22Rv1 (cell line): ENCODE results near the gene NPAS2.

Experiments
- H3K27ac ChIP-seq: fragments of 450-650 bp; 2 replicates; pipeline ENCODE4 v1.5.1; 2017
- ZFX ChIP-seq: fragments of 450-650 bp; IDR thresholded peaks from 2 replicates; pipeline ENCODE4 v1.6.1; 2017; ENCODE audit warnings: antibody characterized with exemption, borderline replicate concordance
- TF ChIP-seq, protein P1 (sequence below): fragments of 450-650 bp; IDR thresholded peaks from 2 replicates; pipeline ENCODE4 v1.5.1; 2017; ENCODE audit warnings: mild to moderate bottlenecking

NPAS2 gene

DNA sequence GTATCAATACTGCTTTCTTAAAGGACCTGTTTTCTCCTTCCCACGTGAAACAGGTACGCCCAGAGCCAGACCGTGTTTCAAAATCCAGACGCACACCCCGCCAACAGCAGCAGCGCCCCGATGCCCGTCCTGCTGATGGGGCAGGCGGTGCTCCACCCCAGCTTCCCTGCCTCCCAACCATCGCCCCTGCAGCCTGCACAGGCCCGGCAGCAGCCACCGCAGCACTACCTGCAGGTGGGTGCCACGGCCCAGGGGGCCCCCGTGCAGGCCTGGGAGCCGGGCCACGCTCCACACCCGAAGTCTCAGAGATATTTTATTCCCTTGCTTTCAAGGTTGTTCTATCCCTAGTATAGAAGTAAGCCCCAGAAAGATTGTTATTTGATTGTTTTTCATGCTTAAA, 173.4 kb downstream of the NPAS2 start:
- TF ChIP-seq, protein P1, sequence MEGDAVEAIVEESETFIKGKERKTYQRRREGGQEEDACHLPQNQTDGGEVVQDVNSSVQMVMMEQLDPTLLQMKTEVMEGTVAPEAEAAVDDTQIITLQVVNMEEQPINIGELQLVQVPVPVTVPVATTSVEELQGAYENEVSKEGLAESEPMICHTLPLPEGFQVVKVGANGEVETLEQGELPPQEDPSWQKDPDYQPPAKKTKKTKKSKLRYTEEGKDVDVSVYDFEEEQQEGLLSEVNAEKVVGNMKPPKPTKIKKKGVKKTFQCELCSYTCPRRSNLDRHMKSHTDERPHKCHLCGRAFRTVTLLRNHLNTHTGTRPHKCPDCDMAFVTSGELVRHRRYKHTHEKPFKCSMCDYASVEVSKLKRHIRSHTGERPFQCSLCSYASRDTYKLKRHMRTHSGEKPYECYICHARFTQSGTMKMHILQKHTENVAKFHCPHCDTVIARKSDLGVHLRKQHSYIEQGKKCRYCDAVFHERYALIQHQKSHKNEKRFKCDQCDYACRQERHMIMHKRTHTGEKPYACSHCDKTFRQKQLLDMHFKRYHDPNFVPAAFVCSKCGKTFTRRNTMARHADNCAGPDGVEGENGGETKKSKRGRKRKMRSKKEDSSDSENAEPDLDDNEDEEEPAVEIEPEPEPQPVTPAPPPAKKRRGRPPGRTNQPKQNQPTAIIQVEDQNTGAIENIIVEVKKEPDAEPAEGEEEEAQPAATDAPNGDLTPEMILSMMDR = no peak
- no peak for TF ChIP-seq ZFX
- no peak overlapping the region for H3K27ac ChIP-seq

DNA sequence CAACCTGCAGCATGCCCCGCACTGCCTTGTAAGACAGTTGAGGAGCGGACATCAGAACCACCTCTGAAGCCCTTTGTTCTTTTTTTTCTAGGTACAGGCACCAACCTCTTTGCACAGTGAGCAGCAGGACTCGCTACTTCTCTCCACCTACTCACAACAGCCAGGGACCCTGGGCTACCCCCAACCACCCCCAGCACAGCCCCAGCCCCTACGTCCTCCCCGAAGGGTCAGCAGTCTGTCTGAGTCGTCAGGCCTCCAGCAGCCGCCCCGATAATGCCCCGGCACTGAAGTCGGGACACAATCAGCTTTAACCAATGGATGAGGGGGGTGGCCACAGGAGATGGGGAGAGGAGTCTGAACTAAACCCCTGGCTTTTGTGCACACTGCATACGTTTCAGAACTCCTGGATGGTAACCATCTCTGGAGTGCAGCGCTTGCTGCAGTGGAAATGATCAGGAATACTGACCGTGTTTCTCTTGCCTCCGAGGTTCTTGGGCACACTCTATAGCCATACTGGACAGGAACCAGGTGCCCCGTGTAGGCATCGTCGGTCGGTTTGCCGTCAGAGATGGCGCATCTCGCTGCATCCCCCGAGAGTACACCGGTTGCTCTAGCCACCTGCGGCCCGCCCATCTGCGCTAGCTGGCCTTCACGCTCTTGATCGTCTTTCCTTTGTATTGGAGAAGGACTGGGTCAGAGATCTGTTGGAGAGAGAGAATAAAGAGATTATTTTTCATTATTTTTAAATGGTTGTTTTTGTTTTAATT, 175.6 kb downstream of the NPAS2 start:
- TF ChIP-seq, protein P1 = no peak
- no peak for TF ChIP-seq ZFX
- no peak overlapping the region for H3K27ac ChIP-seq

DNA sequence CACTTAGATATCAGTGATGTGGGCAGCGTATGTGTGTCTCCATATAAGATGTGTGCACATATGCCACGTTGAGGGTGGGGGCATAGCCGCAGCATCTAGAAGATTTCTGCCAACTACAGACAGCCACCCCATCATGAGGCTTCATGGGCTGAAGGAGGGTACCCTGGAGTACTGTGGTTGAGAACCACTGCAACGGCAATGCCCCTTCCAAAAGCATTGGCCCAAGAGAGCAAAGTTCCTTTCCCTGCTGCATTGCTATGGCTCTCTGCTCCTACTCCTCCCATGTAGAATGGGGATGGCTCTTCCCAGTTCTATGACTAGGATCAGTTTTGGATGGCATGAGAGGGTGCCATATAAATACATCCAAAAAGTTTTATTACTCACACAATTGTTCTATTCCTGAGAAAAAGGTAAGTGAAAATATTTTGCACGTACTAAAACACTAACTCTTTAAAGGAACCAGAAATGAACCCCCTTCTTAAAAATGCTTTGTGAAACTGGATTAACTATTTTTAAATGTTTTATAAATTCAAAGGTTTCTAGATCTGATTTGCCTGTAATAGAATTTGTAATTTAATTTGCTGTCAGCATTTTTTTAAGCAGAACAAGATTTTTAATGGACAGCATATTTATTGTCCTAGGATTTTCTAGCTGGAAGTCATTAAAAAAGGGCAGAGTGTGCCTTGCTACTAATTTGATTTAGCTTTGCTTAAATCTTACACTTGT, 177.7 kb downstream of the NPAS2 start:
- TF ChIP-seq, protein P1 = no peak
- no peak for TF ChIP-seq ZFX
- H3K27ac ChIP-seq = no peak overlapping the region

DNA sequence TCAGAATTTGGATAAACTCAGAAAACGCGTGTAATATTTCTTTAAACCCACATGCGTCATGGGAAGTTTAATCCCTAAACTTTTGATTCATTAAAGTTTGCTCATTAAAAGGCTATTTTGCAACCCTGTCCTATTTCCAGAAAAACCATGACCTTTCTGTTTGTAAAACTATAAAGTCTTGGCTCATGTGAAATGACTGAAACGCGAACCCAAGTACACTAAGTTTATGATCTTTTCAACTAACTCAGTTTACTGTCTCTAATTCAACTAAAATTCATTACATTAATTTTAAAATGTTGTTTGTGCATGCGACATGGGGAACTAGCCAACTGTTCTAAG, 178.3 kb downstream of the NPAS2 start:
- TF ChIP-seq, protein P1 = no peak
- no peak for TF ChIP-seq ZFX
- H3K27ac ChIP-seq = no peak overlapping the region

DNA sequence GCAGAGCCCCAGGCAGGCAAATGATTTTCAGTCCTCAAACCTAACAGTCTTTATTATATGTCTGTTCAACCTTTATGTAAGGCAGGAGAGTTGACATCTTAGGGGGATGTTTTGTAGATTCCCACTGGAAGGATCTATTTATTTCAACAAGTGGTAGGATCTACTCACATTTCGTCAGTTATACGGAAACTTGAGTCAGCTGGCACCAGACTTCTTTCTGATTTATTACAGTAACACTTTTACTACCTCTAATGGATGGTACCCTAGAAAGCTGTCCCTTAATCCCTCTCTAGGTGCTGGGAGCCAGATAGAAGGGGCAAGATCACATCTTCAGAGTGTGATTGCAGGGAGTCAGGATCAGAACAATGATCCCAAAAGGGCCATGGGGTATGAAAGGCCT, 180.1 kb downstream of the NPAS2 start:
- TF ChIP-seq, protein P1 = no peak
- no peak for TF ChIP-seq ZFX
- H3K27ac ChIP-seq = no peak overlapping the region

DNA sequence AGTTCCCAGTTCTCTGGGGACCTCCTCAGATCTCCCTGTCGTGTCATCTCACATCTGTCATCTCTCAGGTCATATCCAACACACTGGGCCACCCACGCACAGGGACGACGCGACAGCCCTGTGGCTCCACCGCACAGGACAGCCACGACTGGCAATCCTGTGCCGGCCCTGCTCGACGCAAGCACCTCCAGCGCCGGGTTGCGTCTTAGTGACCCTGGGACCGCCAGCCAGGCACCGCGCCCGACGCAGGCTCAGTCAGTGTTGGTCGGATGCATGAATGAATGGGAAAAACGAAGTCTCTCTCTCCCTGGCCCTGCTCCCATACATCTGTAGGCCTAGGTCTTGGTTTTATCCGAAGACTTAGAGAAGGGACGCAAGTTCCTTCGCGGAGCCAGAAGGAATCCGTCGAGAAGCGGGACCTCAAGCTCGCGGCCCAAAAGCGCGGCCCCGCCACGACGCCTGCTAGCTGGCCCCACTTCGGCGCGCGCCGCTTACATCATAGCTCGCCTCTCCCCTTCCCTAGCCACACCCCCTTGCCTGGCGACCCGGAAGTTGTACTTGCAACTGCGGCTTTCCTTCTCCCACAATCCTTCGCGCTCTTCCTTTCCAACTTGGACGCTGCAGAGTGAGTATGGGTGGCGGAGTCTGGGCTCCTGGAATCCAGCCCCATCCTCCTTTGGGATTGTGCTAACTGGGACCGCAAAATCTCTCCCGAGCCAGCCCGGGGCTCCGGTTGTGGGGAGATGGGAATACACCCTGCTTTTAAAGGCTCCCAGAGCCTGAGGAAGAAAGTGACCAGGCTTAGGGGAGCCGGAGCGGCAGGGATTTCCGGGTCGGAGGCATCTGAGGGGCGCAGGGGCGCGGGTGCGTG, 182.0 kb downstream of the NPAS2 start, which contains the start of gene RPL31:
TSS of gene RPL31 (plus strand) at position 599 of the 871 bp plus-strand sequence. CDS start 413 bp downstream, outside the sequence.
- H3K27ac ChIP-seq = peak within 1 kb of the TSS; percentile 77
- TF ChIP-seq, protein P1 = no peak
- TF ChIP-seq ZFX = no peak
